GM12878 (cell line): Measurements from ENCODE around the gene BSCL2. TPM values are rescaled to one million over a fixed set of nuclear protein-coding genes. Genes with fewer than 3 reads are reported as not detected.
"Not testable (repeated sequence)": the region's sequence is repeated elsewhere in the genome, so short reads cannot be mapped to it uniquely, and the experiment has no call there.

Experiments
- ATAC-seq: fragments of 200-7000 bp; cut with Tn5 transposase; 3 replicates; pipeline ENCODE4 v1.9.1; 2020; ENCODE audit warnings: mild to moderate bottlenecking, moderate library complexity
- BruUV-seq: library from RNA; stranded (reverse); fragments of 400-500 nt; replicated peaks from 2 replicates; lab custom pipeline; 2021; lab: Mats Ljungman, UMichigan
- CTCF ChIA-PET: fragments of 300-600 bp; sonication (Branson Sonifier 250); formaldehyde crosslinking; extraction: SDS; loops from one replicate; lab custom pipeline; 2021; ENCODE audit warnings: inconsistent platforms; lab: Yijun Ruan, JAX
- POLR2A ChIA-PET: fragments of 350-600 bp; formaldehyde crosslinking; extraction: SDS; loops from one replicate; lab custom pipeline; 2021; ENCODE audit warnings: inconsistent platforms; lab: Charles Lee
- RAD21 ChIA-PET: fragments of 300-600 bp; sonication (Branson Sonifier 250); formaldehyde crosslinking; loops from one replicate; lab custom pipeline; 2023; ENCODE audit warnings: antibody characterized with exemption; ENCODE audit not compliant: unreplicated experiment; lab: Charles Lee
- SMC1A ChIA-PET: fragments of 300-600 bp; sonication (Branson Sonifier 250); formaldehyde crosslinking; loops from one replicate; lab custom pipeline; 2023; ENCODE audit not compliant: unreplicated experiment, uncharacterized antibody; lab: Charles Lee
- DNase-seq: peaks from one replicate; pipeline ENCODE4 v3.0.0-alpha.2; 2011; ENCODE audit warnings: low read depth, low spot score
- FAIRE-seq: peaks from 3 replicates; lab custom pipeline; 2011; peaks lifted over from hg19 to GRCh38; lab: Jason Lieb, UNC
- H2AFZ ChIP-seq: 2 replicates; pipeline ENCODE4 v1.6.0; 2011; ENCODE audit warnings: low read depth, low read length, control low read depth; ENCODE audit not compliant: control insufficient read depth
- H3K27ac ChIP-seq: 2 replicates; pipeline ENCODE4 v1.5.1; 2011; ENCODE audit warnings: control low read depth; ENCODE audit not compliant: control insufficient read depth, insufficient read depth
- H3K27me3 ChIP-seq, 2 experiments: replicated peaks in 1 of 2; 2 replicates each; pipeline versions ENCODE4 v1.6.0 to v1.6.1; 2011; ENCODE audit warnings: low read length in 1 of 2; ENCODE audit not compliant: control insufficient read depth in 2 of 2, insufficient read depth in 2 of 2
- H3K36me3 ChIP-seq, 2 experiments: 2 replicates each; pipeline ENCODE4 v1.5.1; 2011; ENCODE audit warnings: low read length in 1 of 2; ENCODE audit not compliant: control insufficient read depth in 2 of 2, insufficient read depth in 2 of 2
- H3K4me1 ChIP-seq: 2 replicates; pipeline ENCODE4 v1.6.1; 2011; ENCODE audit warnings: mild to moderate bottlenecking, low read length, moderate library complexity, mixed read lengths; ENCODE audit not compliant: control insufficient read depth, insufficient read depth
- H3K4me2 ChIP-seq: 2 replicates; pipeline ENCODE4 v1.6.0; 2011; ENCODE audit warnings: control low read depth; ENCODE audit not compliant: control insufficient read depth, insufficient read depth
- H3K4me3 ChIP-seq: fragments of 200-600 bp; sonication (generic); 2 replicates; pipeline ENCODE4 v1.5.1; 2016
- H3K79me2 ChIP-seq: 2 replicates; pipeline ENCODE4 v1.6.0; 2011; ENCODE audit warnings: low read length; ENCODE audit not compliant: control insufficient read depth, insufficient read depth
- H3K9ac ChIP-seq: 2 replicates; pipeline ENCODE4 v1.8.0; 2011; ENCODE audit warnings: low read length, control low read depth, mixed read lengths; ENCODE audit not compliant: control insufficient read depth, insufficient read depth
- H3K9me3 ChIP-seq: replicated peaks from 3 replicates; pipeline ENCODE4 v1.5.1; 2011; ENCODE audit warnings: mild to moderate bottlenecking, low read length; ENCODE audit not compliant: control insufficient read depth, insufficient read depth
- H4K20me1 ChIP-seq: 2 replicates; pipeline ENCODE4 v1.6.0; 2011; ENCODE audit not compliant: control insufficient read depth, insufficient read depth
- CREB1 ChIP-seq: IDR thresholded peaks from 2 replicates; pipeline ENCODE4 v1.6.1; 2012; ENCODE audit warnings: low read depth, mild to moderate bottlenecking, inconsistent platforms
- IRF3 ChIP-seq: fragments of 450-650 bp; IDR thresholded peaks from 2 replicates; pipeline ENCODE4 v1.6.1; 2014; ENCODE audit warnings: mild to moderate bottlenecking
- JUNB ChIP-seq: IDR thresholded peaks from 2 replicates; pipeline ENCODE4 v1.6.1; 2016; ENCODE audit warnings: antibody characterized with exemption, mild to moderate bottlenecking
- WGBS: methylation state at CpG from one replicate; pipeline ENCODE4 v1.1.6; 2016; ENCODE audit warnings: low lambda C conversion rate; ENCODE audit not compliant: insufficient replicate concordance, insufficient coverage; ENCODE audit errors: missing lambda C conversion rate; 5-methylcytosine and 5-hydroxymethylcytosine counted together
- in situ Hi-C: fragments of 300-500 bp; cut with MboI; formaldehyde crosslinking; loops from 9 replicates; pipeline ENCODE4 v1.14.3; 2018; ENCODE audit warnings: mixed read lengths
- intact Hi-C: fragments of 100-400 bp; cut with micrococcal nuclease; formaldehyde crosslinking; loops from one replicate; pipeline ENCODE4 v1.14.2; 2022; ENCODE audit not compliant: unreplicated experiment
- polyA plus RNA-seq, 11 experiments: library from polyadenylated mRNA; depleted of rRNA in 4 of 11; unstranded in 6 of 11; stranded (reverse) in 5 of 11; fragments of >200 nt; fragmentation: Nextera tagmentation in 4 of 11; fragmentation: Illumina TruSeq in 1 of 11; extraction: Ambion mirVana in 4 of 11; extraction: Trizol in 1 of 11; gene quantifications; 1 replicate in 1 of 11; 2 replicates in 10 of 11; pipeline versions ENCODE4 v1.2.1 to v1.2.3, GENCODE V29; 2011 to 2016; ENCODE audit warnings: inconsistent platforms in 2 of 11, missing spikeins in 2 of 11, low read depth in 1 of 11
- total RNA-seq, 4 experiments: library from RNA; depleted of rRNA in 3 of 4; stranded (reverse); fragments of >200 nt in 3 of 4; fragmentation: Illumina TruSeq in 1 of 4; extraction: Trizol in 1 of 4; gene quantifications; 2 replicates each; pipeline versions ENCODE4 v1.2.1 to v1.2.3, GENCODE V29; 2013 to 2021

The BSCL2 gene
- total and polyA plus RNA-seq, 10 of the 15 experiments (the other 5 are each of a cell fraction or from before 2014, with no cell fraction given) = 12.3 to 57.9 (median 21.8) TPM

GRCh38 chr11:62752177-62752785 lies 45.1 kb upstream of the BSCL2 start (continued):
- no peak for TF ChIP-seq IRF3
- no peak for TF ChIP-seq CREB1
- TF ChIP-seq JUNB = no peak

GRCh38 chr11:62749931-62750330 lies 42.7 kb upstream of the BSCL2 start:
- intact Hi-C loops, H3K9me3 ChIP-seq, H3K4me3 ChIP-seq, H3K4me2 ChIP-seq, DNase-seq, H3K36me3 ChIP-seq, ATAC-seq, RAD21 ChIA-PET, H3K9ac ChIP-seq, H2AFZ ChIP-seq, H3K27ac ChIP-seq, CTCF ChIA-PET, H4K20me1 ChIP-seq, H3K79me2 ChIP-seq, FAIRE-seq, H3K27me3 ChIP-seq, in situ Hi-C loops, BruUV-seq, H3K4me1 ChIP-seq: not testable (repeated sequence)
- ChIA-PET SMC1A (interaction anchor here (1.9 kb wide), 1 partner anchor 8 kb away, joined by 5 read pairs; no protein-coding TSS in a partner anchor), POLR2A (interaction anchor here (2.3 kb wide), 1 partner anchor 23 kb away, joined by 6 read pairs; the partner anchor contains the start of gene HNRNPUL2)
- 90% methylated on average over 5 of the region's 5 CpGs for WGBS
